Gastroesophageal sphincter (tissue), 3 donors: ENCODE results near the gene SIGLEC1.

Experiments
- EP300 ChIP-seq: sonication (generic); formaldehyde crosslinking; IDR thresholded peaks from one replicate; pipeline ENCODE4 v1.6.1; 2017; ENCODE audit warnings: antibody characterized with exemption, mild to moderate bottlenecking
- TF ChIP-seq, protein P1 (sequence below), 4 experiments: fragments of 200-600 bp in 2 of 4; fragments of 450-650 bp in 2 of 4; sonication (generic) in 1 of 4; IDR thresholded peaks; one replicate each; pipeline ENCODE4 v1.5.1; 2017 to 2019; ENCODE audit warnings: antibody characterized with exemption in 4 of 4, mild to moderate bottlenecking in 2 of 4, moderate library complexity in 2 of 4

- TF ChIP-seq, protein P1, sequence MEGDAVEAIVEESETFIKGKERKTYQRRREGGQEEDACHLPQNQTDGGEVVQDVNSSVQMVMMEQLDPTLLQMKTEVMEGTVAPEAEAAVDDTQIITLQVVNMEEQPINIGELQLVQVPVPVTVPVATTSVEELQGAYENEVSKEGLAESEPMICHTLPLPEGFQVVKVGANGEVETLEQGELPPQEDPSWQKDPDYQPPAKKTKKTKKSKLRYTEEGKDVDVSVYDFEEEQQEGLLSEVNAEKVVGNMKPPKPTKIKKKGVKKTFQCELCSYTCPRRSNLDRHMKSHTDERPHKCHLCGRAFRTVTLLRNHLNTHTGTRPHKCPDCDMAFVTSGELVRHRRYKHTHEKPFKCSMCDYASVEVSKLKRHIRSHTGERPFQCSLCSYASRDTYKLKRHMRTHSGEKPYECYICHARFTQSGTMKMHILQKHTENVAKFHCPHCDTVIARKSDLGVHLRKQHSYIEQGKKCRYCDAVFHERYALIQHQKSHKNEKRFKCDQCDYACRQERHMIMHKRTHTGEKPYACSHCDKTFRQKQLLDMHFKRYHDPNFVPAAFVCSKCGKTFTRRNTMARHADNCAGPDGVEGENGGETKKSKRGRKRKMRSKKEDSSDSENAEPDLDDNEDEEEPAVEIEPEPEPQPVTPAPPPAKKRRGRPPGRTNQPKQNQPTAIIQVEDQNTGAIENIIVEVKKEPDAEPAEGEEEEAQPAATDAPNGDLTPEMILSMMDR (IDR thresholded peaks at IDR 0.05): no peak
- no peak for TF ChIP-seq EP300
These were observed 41.9 kb downstream of the SIGLEC1 start for GRCh38 chr20:3670511-3670910.
